ENCODE data around the gene TENM4. TPM values are rescaled to one million over a fixed set of nuclear protein-coding genes. Genes with fewer than 3 reads are reported as not detected.

The TENM4 gene
- total and polyA plus RNA-seq, 10 of the 15 experiments (the other 5 are each of a cell fraction or from before 2014, with no cell fraction given): 0.03 to 0.12 (median 0.06) TPM; not detected in 7

DNA sequence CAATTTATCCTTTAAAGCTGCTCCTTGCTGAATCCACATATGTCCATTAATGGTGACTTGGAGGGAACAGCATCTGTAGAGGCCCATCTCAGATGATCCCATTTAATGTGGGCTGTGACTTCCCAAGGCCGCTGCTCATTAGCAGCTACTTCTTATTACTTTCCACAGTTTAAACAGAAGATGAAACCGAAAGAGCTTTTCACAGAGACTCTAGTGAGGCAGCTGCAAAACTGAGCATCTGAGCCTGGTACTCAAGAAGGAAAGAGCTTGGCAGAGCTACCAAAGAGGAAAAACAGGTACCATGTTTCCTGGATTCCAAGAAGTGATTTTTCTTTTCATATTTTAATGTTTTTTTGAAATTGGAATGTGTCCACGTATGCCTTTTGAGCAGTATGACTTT, 755.7 kb downstream of the TENM4 start:
- Histone ChIP-seq H3K4me2 (ENCODE audit: control insufficient read depth, insufficient read depth) (no peak overlapping the region), H3K27me3 (replicated peaks in 1 of 2; ENCODE audit: control insufficient read depth in 2 of 2, insufficient read depth in 2 of 2, low read length in 1 of 2) (no peaks in the 10 kb centered on the region; a peak in 1 of 4 replicates), H3K79me2 (ENCODE audit: control insufficient read depth, insufficient read depth, low read length) (no peaks in the 10 kb centered on the region), H3K36me3 (ENCODE audit: control insufficient read depth in 2 of 2, insufficient read depth in 2 of 2, low read length in 1 of 2) (no peaks in the 10 kb centered on the region), H3K4me1 (ENCODE audit: control insufficient read depth, insufficient read depth, low read length) (no peaks in the 10 kb centered on the region), H2AFZ (ENCODE audit: control insufficient read depth, low read depth, low read length) (no peak overlapping the region), H3K4me3 (no peak overlapping the region), H3K9me3 (replicated peaks; ENCODE audit: control insufficient read depth, insufficient read depth, low read length) (no peaks in the 10 kb centered on the region), H3K27ac (ENCODE audit: control insufficient read depth, insufficient read depth) (no peak overlapping the region), H4K20me1 (ENCODE audit: control insufficient read depth, insufficient read depth) (no peaks in the 10 kb centered on the region), H3K9ac (ENCODE audit: control insufficient read depth, insufficient read depth, low read length) (no peak overlapping the region)
- CTCF ChIA-PET: interaction anchor here (1.8 kb wide), 1 partner anchor 40 kb away, joined by 5 read pairs; no protein-coding TSS in a partner anchor
- no TSS peak for BruUV-seq (replicated peaks)
- SMC1A ChIA-PET (ENCODE audit: uncharacterized antibody, unreplicated experiment): no interaction called here
- FAIRE-seq (no peak), ATAC-seq (no peak), DNase-seq (ENCODE audit: low read depth, low spot score) (no peak)
- in situ Hi-C loops (cut with MboI) (no loop called here), intact Hi-C loops (cut with micrococcal nuclease; ENCODE audit: unreplicated experiment) (no loop called here)
- RAD21 ChIA-PET (ENCODE audit: unreplicated experiment): no interaction called here
- POLR2A ChIA-PET: no interaction called here
- TF ChIP-seq NR2F1 (conservative IDR thresholded peaks at IDR 0.05): no peak
- TF ChIP-seq BCL11A (IDR thresholded peaks at IDR 0.05; ENCODE audit: low read depth, low read length): no peak
- TF ChIP-seq EED (IDR thresholded peaks at IDR 0.05; ENCODE audit: low read depth): no peak
- TF ChIP-seq, protein P1, sequence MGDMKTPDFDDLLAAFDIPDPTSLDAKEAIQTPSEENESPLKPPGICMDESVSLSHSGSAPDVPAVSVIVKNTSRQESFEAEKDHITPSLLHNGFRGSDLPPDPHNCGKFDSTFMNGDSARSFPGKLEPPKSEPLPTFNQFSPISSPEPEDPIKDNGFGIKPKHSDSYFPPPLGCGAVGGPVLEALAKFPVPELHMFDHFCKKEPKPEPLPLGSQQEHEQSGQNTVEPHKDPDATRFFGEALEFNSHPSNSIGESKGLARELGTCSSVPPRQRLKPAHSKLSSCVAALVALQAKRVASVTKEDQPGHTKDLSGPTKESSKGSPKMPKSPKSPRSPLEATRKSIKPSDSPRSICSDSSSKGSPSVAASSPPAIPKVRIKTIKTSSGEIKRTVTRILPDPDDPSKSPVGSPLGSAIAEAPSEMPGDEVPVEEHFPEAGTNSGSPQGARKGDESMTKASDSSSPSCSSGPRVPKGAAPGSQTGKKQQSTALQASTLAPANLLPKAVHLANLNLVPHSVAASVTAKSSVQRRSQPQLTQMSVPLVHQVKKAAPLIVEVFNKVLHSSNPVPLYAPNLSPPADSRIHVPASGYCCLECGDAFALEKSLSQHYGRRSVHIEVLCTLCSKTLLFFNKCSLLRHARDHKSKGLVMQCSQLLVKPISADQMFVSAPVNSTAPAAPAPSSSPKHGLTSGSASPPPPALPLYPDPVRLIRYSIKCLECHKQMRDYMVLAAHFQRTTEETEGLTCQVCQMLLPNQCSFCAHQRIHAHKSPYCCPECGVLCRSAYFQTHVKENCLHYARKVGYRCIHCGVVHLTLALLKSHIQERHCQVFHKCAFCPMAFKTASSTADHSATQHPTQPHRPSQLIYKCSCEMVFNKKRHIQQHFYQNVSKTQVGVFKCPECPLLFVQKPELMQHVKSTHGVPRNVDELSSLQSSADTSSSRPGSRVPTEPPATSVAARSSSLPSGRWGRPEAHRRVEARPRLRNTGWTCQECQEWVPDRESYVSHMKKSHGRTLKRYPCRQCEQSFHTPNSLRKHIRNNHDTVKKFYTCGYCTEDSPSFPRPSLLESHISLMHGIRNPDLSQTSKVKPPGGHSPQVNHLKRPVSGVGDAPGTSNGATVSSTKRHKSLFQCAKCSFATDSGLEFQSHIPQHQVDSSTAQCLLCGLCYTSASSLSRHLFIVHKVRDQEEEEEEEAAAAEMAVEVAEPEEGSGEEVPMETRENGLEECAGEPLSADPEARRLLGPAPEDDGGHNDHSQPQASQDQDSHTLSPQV (IDR thresholded peaks at IDR 0.05): no peak
- no peak for TF ChIP-seq SREBF2 (IDR thresholded peaks at IDR 0.05; ENCODE audit: low read length)
- no peak for TF ChIP-seq SIN3A (IDR thresholded peaks at IDR 0.05; ENCODE audit: low read depth, low read length)
- TF ChIP-seq SREBF1 (IDR thresholded peaks at IDR 0.05; ENCODE audit: low read length): no peak
- TF ChIP-seq, protein P2, sequence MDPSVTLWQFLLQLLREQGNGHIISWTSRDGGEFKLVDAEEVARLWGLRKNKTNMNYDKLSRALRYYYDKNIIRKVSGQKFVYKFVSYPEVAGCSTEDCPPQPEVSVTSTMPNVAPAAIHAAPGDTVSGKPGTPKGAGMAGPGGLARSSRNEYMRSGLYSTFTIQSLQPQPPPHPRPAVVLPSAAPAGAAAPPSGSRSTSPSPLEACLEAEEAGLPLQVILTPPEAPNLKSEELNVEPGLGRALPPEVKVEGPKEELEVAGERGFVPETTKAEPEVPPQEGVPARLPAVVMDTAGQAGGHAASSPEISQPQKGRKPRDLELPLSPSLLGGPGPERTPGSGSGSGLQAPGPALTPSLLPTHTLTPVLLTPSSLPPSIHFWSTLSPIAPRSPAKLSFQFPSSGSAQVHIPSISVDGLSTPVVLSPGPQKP (IDR thresholded peaks at IDR 0.05; ENCODE audit: low read depth, low read length): no peak
- TF ChIP-seq ZNF217 (IDR thresholded peaks at IDR 0.05): no peak
- no peak for TF ChIP-seq PAX5 (IDR thresholded peaks at IDR 0.05; ENCODE audit: borderline replicate concordance, low read depth, low read length)
- 4% methylated on average over 3 of the region's 3 CpGs for WGBS (ENCODE audit: insufficient coverage, insufficient replicate concordance, low lambda C conversion rate, missing lambda C conversion rate)
